Glutamatergic neuron (in vitro differentiated cells): Measurements from ENCODE around the gene LHFPL2. TPM values are rescaled to one million over a fixed set of nuclear protein-coding genes. Genes with fewer than 3 reads are reported as not detected.
A peak's percentile ranks its signal among the peaks of the same experiment; 100 is the strongest.

Source experiments
- DNase-seq: peaks from one replicate; pipeline ENCODE4 v3.0.0; 2022
- H3K27ac Mint-ChIP-seq: one replicate; pipeline ENCODE4 v1.8.0; 2020; ENCODE audit warnings: mild to moderate bottlenecking, mixed read lengths, inconsistent platforms; ENCODE audit not compliant: unreplicated experiment
- H3K27me3 Mint-ChIP-seq: one replicate; pipeline ENCODE4 v1.8.0; 2020; ENCODE audit warnings: mild to moderate bottlenecking, moderate library complexity, mixed read lengths, inconsistent platforms; ENCODE audit not compliant: unreplicated experiment
- H3K36me3 Mint-ChIP-seq: one replicate; pipeline ENCODE4 v1.8.0; 2020; ENCODE audit warnings: mild to moderate bottlenecking, mixed read lengths, inconsistent platforms; ENCODE audit not compliant: unreplicated experiment
- H3K4me1 Mint-ChIP-seq: one replicate; pipeline ENCODE4 v1.8.0; 2020; ENCODE audit warnings: mild to moderate bottlenecking, low read depth, mixed read lengths, inconsistent platforms; ENCODE audit not compliant: unreplicated experiment
- H3K4me3 Mint-ChIP-seq: one replicate; pipeline ENCODE4 v1.8.0; 2020; ENCODE audit warnings: mild to moderate bottlenecking, mixed read lengths, inconsistent platforms; ENCODE audit not compliant: unreplicated experiment
- H3K9me3 Mint-ChIP-seq: one replicate; pipeline ENCODE4 v1.8.0; 2020; ENCODE audit warnings: mild to moderate bottlenecking, moderate library complexity, mixed read lengths, inconsistent platforms; ENCODE audit not compliant: unreplicated experiment
- total RNA-seq: library from RNA; stranded (reverse); fragmentation: NEBNext Ultra II Directional; extraction: Animal tissue kit (Norgen Biotek cat#: 25700); gene quantifications from one replicate; pipeline ENCODE4 v1.2.1, GENCODE V29; 2021; ENCODE audit not compliant: unreplicated experiment
- TF ChIP-seq, protein P1 (sequence below): fragments of 200-600 bp; sonication (generic); IDR thresholded peaks from one replicate; pipeline ENCODE4 v1.5.0; 2021; ENCODE audit not compliant: partially characterized antibody, unreplicated experiment

Gene LHFPL2
- total RNA-seq, 1 donor from 2014 or later: 2.5 TPM

- TF ChIP-seq, protein P1, sequence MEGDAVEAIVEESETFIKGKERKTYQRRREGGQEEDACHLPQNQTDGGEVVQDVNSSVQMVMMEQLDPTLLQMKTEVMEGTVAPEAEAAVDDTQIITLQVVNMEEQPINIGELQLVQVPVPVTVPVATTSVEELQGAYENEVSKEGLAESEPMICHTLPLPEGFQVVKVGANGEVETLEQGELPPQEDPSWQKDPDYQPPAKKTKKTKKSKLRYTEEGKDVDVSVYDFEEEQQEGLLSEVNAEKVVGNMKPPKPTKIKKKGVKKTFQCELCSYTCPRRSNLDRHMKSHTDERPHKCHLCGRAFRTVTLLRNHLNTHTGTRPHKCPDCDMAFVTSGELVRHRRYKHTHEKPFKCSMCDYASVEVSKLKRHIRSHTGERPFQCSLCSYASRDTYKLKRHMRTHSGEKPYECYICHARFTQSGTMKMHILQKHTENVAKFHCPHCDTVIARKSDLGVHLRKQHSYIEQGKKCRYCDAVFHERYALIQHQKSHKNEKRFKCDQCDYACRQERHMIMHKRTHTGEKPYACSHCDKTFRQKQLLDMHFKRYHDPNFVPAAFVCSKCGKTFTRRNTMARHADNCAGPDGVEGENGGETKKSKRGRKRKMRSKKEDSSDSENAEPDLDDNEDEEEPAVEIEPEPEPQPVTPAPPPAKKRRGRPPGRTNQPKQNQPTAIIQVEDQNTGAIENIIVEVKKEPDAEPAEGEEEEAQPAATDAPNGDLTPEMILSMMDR: no peak
- peaks cover 2% of the 10 kb centered on the region for H3K9me3 Mint-ChIP-seq
- DNase-seq: no peak
- no peak overlapping the region for H3K4me3 Mint-ChIP-seq
- no peaks in the 10 kb centered on the region for H3K36me3 Mint-ChIP-seq
- peaks cover 5% of the 10 kb centered on the region for H3K27me3 Mint-ChIP-seq
- H3K27ac Mint-ChIP-seq: no peak overlapping the region
- H3K4me1 Mint-ChIP-seq: peaks cover 57% of the 10 kb centered on the region
Observed at GRCh38 chr5:78500871-78501270, 147.7 kb downstream of the LHFPL2 start.

DNA sequence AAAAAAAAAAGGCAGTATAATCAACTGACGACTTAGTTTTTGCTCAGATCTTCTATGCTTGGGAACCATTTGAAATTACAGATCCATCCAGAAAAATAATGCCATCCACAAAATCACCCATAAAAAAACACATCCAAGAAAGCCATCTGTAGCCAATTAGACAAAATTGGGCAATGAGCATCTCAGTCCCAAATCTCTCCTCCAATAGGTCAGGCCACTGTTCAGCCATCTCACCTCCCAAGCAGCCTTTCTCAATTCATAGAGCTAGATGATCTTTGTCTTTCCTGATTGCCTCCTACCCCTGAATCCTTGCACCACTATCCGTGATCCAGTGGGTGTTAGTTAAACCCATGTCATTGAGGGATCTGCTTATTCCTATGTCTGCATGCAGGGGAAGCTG lies 148.5 kb downstream of the LHFPL2 start:
- Mint-ChIP-seq H3K4me1 (peaks cover 53% of the 10 kb centered on the region), H3K27ac (no peak overlapping the region), H3K4me3 (no peak overlapping the region), H3K9me3 (peaks cover 5% of the 10 kb centered on the region), H3K36me3 (no peaks in the 10 kb centered on the region), H3K27me3 (peaks cover 5% of the 10 kb centered on the region)
- no peak for DNase-seq
- TF ChIP-seq, protein P1: no peak

DNA sequence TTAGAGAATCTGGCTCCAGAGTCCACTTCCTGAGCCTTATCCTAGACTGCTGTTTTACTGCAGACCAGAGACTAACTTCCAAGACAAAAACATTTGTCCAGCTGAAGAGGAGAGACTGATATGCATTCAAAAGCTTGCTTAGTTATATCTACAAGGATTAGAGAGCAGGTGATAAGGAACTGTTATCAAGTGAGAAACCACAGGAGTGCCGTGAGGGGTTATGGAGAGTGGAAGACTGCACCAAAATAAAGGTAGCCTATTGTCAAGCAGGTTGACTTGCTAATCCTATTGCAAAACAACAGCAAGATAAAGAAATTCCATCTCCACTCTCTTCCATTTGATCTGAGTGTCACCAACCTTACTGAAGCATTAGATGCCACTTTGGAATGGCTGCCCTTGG lies 149.1 kb downstream of the LHFPL2 start:
- H3K36me3 Mint-ChIP-seq: no peaks in the 10 kb centered on the region
- H3K27me3 Mint-ChIP-seq: peaks cover 5% of the 10 kb centered on the region
- peaks cover 47% of the 10 kb centered on the region for H3K4me1 Mint-ChIP-seq
- H3K9me3 Mint-ChIP-seq: peaks cover 3% of the 10 kb centered on the region
- H3K27ac Mint-ChIP-seq: no peak overlapping the region
- no peak overlapping the region for H3K4me3 Mint-ChIP-seq
- DNase-seq: no peak
- TF ChIP-seq, protein P1: no peak

DNA sequence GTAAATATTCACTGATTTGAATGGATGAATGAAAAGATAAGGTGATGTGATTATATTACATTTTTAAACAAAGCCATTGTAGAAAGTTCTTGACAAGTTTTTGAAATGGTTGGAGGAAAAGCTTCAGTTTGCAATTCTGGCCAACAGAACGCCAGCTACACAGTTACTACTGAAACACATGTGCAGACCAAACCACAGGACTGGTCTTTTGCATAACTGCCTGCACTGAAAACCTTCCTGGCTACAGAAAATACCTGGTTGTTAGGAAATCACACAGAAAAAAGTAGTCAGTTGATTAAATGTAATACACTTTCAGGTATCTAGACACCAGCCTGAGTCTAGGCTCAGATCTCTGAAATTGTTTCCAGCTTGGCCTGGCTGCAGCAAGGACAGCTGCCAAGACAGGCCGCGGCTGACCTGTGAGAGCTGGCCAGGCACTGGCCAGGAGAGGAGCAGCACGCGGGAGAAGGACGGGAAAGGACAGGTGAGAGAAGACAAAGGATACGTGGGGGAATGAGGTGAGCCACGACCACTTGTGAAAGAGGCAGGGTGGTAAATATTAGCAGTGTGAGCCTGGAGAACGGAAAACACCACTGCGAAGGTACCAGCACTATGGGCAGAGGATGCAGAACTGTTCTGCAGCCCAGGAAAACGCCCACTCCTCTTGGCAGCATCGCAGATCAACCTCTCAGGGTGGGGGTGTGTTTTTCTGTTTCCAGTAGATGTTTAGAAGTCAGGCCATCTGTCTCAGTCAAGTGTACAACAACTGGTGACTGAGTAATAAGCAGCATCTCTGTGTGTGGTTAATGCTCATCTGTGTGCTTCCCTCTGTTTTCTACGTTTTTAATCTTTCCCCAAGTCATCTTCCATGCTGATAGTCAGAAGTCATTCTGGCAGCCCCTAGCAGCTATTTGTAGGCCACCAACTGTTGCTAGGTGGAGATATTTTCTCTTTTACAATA lies 150.7 kb downstream of the LHFPL2 start:
- peaks cover 41% of the 10 kb centered on the region for H3K4me1 Mint-ChIP-seq
- H3K27ac Mint-ChIP-seq: peak overlapping the region; percentile 49
- DNase-seq: no peak
- TF ChIP-seq, protein P1: no peak
- H3K27me3 Mint-ChIP-seq: peaks cover 5% of the 10 kb centered on the region
- H3K36me3 Mint-ChIP-seq: no peaks in the 10 kb centered on the region
- peak overlapping the region; percentile 75 for H3K4me3 Mint-ChIP-seq
- peaks cover 6% of the 10 kb centered on the region for H3K9me3 Mint-ChIP-seq

- H3K27ac Mint-ChIP-seq: no peak overlapping the region
- TF ChIP-seq, protein P1: no peak
- no peak for DNase-seq
- peaks cover 5% of the 10 kb centered on the region for H3K27me3 Mint-ChIP-seq
- H3K4me3 Mint-ChIP-seq: no peak overlapping the region
- peaks cover 6% of the 10 kb centered on the region for H3K9me3 Mint-ChIP-seq
- peaks cover 28% of the 10 kb centered on the region for H3K4me1 Mint-ChIP-seq
- H3K36me3 Mint-ChIP-seq: no peaks in the 10 kb centered on the region
Observed at GRCh38 chr5:78496373-78496772, 152.2 kb downstream of the LHFPL2 start.
